Right cardiac atrium (tissue), 5 donors: ENCODE measurements around the gene RCCD1. TPM values are rescaled to one million over a fixed set of nuclear protein-coding genes. Genes with fewer than 3 reads are reported as not detected.

Experiments
- ATAC-seq, 2 donors: fragments of 200-7000 bp; cut with Tn5 transposase; one replicate each; pipeline versions ENCODE4 v1.8.0 to v1.9.1; 2020; ENCODE audit warnings: moderate library complexity in 2 of 2, mild to moderate bottlenecking in 1 of 2
- DNase-seq, 3 donors: peaks; one replicate each; pipeline ENCODE4 v3.0.0-alpha.2; 2020
- H3K27ac ChIP-seq: one replicate; pipeline ENCODE4 v1.5.1; 2013; ENCODE audit warnings: mild to moderate bottlenecking, low read length, control low read depth, moderate library complexity
- H3K27me3 ChIP-seq: one replicate; pipeline ENCODE4 v1.6.1; 2013; ENCODE audit not compliant: control insufficient read depth, insufficient read depth
- H3K4me1 ChIP-seq: one replicate; pipeline ENCODE4 v1.6.1; 2013; ENCODE audit warnings: low read length; ENCODE audit not compliant: control insufficient read depth, insufficient read depth
- H3K4me3 ChIP-seq: one replicate; pipeline ENCODE4 v1.5.1; 2013; ENCODE audit warnings: low read length, control low read depth
- H3K9me3 ChIP-seq: one replicate; pipeline ENCODE4 v1.6.1; 2013; ENCODE audit warnings: low read length; ENCODE audit not compliant: control insufficient read depth
- WGBS: extraction: QIAGEN DNeasy Blood & Tissue Kit; methylation state at CpG from one replicate; pipeline ENCODE4 v1.1.7; 2013; 5-methylcytosine and 5-hydroxymethylcytosine counted together
- intact Hi-C, 4 donors: fragments of 100-400 bp; cut with DNase I; formaldehyde crosslinking; loops; one replicate each; pipeline versions ENCODE4 v1.11.0 to v1.14.0; 2022 to 2023
- polyA plus RNA-seq: library from polyadenylated mRNA; stranded (reverse); fragments of 200-250 nt; gene quantifications from one replicate; pipeline ENCODE4 v1.2.3, GENCODE V29; 2013
- total RNA-seq, 4 donors: library from RNA; stranded (reverse); fragmentation: NEBNext Ultra II Directional; extraction: Animal tissue kit (Norgen Biotek cat#: 25700); gene quantifications; one replicate each; pipeline ENCODE4 v1.2.1, GENCODE V29; 2021
- donor health status: healthy with polysubstance abuse.
- donor health status: DM: no; HTN: yes; CAD: no.
- donor health status: DM: no; HTN: no; CAD: no.
- donor health status: DM: no; HTN: yes; CAD: no; lungs with severe emphysema.
- donor health status: DM: yes; HTN: yes; CAD: no.

RCCD1 gene
- total and polyA plus RNA-seq, 5 donors: 8.7 to 14.8 (median 13.4) TPM

- intact Hi-C loops: no loop called here
- WGBS: 91% methylated on average over 16 of the region's 16 CpGs
- Histone ChIP-seq H3K4me1 (no peaks in the 10 kb centered on the region), H3K4me3 (no peak overlapping the region), H3K9me3 (no peaks in the 10 kb centered on the region), H3K27ac (no peak overlapping the region), H3K27me3 (no peaks in the 10 kb centered on the region)
- DNase-seq (peak in 1 of 3 donors; percentile 28), ATAC-seq (no peak)
Measured at GRCh38 chr15:90946538-90946937, 8.1 kb upstream of the RCCD1 start.

GRCh38 chr15:90946941-90947576 lies 7.6 kb upstream of the RCCD1 start:
- H3K4me1 ChIP-seq: no peaks in the 10 kb centered on the region
- H3K4me3 ChIP-seq: no peak overlapping the region
- H3K27ac ChIP-seq: no peak overlapping the region
- WGBS: 90% methylated on average over 8 of the region's 8 CpGs
- no peaks in the 10 kb centered on the region for H3K27me3 ChIP-seq
- intact Hi-C loops: no loop called here
- no peaks in the 10 kb centered on the region for H3K9me3 ChIP-seq
- no peak for ATAC-seq
- DNase-seq: no peak

GRCh38 chr15:90947577-90948357 lies 6.9 kb upstream of the RCCD1 start:
- no peak overlapping the region for H3K27ac ChIP-seq
- DNase-seq: no peak
- no peaks in the 10 kb centered on the region for H3K27me3 ChIP-seq
- 95% methylated on average over 18 of the region's 18 CpGs for WGBS
- no peaks in the 10 kb centered on the region for H3K4me1 ChIP-seq
- intact Hi-C loops: no loop called here
- H3K9me3 ChIP-seq: no peaks in the 10 kb centered on the region
- peak in 1 of 2 donors; percentile 4 for ATAC-seq
- no peak overlapping the region for H3K4me3 ChIP-seq

GRCh38 chr15:90948506-90948905 lies 6.2 kb upstream of the RCCD1 start:
- WGBS: 96% methylated on average over 8 of the region's 8 CpGs
- no peak for ATAC-seq
- Histone ChIP-seq H3K9me3 (no peaks in the 10 kb centered on the region), H3K27ac (no peak overlapping the region), H3K27me3 (no peaks in the 10 kb centered on the region), H3K4me3 (no peak overlapping the region), H3K4me1 (no peaks in the 10 kb centered on the region)
- intact Hi-C loops: no loop called here
- no peak for DNase-seq

GRCh38 chr15:90949979-90950675 lies 4.6 kb upstream of the RCCD1 start:
- Histone ChIP-seq H3K4me1 (no peaks in the 10 kb centered on the region), H3K9me3 (no peaks in the 10 kb centered on the region), H3K27ac (no peak overlapping the region), H3K4me3 (no peak overlapping the region), H3K27me3 (no peaks in the 10 kb centered on the region)
- no peak for ATAC-seq
- no peak for DNase-seq
- 92% methylated on average over 23 of the region's 23 CpGs for WGBS
- intact Hi-C loops: loop anchor here in 2 of 4 donors (10.0 kb wide), 1 partner anchor 315 kb away; no protein-coding TSS in a partner anchor

GRCh38 chr15:90950676-90951075 lies 4.0 kb upstream of the RCCD1 start:
- Histone ChIP-seq H3K9me3 (no peaks in the 10 kb centered on the region), H3K27me3 (no peaks in the 10 kb centered on the region), H3K4me3 (no peak overlapping the region), H3K4me1 (no peaks in the 10 kb centered on the region), H3K27ac (no peak overlapping the region)
- WGBS: 98% methylated on average over 6 of the region's 6 CpGs
- DNase-seq: no peak
- no peak for ATAC-seq
- intact Hi-C loops: loop anchor here in 2 of 4 donors (10.0 kb wide), 1 partner anchor 314 kb away; no protein-coding TSS in a partner anchor

GRCh38 chr15:90952901-90953677 lies 1.6 kb upstream of the RCCD1 start:
- Histone ChIP-seq H3K9me3 (no peaks in the 10 kb centered on the region), H3K4me1 (no peaks in the 10 kb centered on the region), H3K4me3 (no peak overlapping the region), H3K27ac (no peak overlapping the region), H3K27me3 (no peaks in the 10 kb centered on the region)
- 90% methylated on average over 14 of the region's 14 CpGs for whole genome bisulfite sequencing
- ATAC-seq (no peak), DNase-seq (peak in 1 of 3 donors; percentile 39)
- intact Hi-C loops: loop anchor here in 2 of 4 donors (10.0 kb wide), 1 partner anchor 312 kb away; no protein-coding TSS in a partner anchor

GRCh38 chr15:90953947-90954711 lies 555 bp upstream of the RCCD1 start:
- intact Hi-C loops: loop anchor here in 2 of 4 donors (10.0 kb wide), 1 partner anchor 311 kb away; no protein-coding TSS in a partner anchor
- Histone ChIP-seq H3K9me3 (no peaks in the 10 kb centered on the region), H3K27ac (no peak overlapping the region), H3K4me3 (no peak overlapping the region), H3K4me1 (no peaks in the 10 kb centered on the region), H3K27me3 (no peaks in the 10 kb centered on the region)
- 73% methylated on average over 16 of the region's 16 CpGs for WGBS
- peak in 1 of 3 donors; percentile 48 for DNase-seq
- ATAC-seq: no peak

- ATAC-seq (no peak), DNase-seq (no peak)
- Histone ChIP-seq H3K4me3 (no peak overlapping the region), H3K27ac (no peak overlapping the region), H3K27me3 (no peaks in the 10 kb centered on the region), H3K4me1 (no peaks in the 10 kb centered on the region), H3K9me3 (no peaks in the 10 kb centered on the region)
- intact Hi-C loops: loop anchor here in 3 of 4 donors (5.0 to 10.0 kb wide), 4 partner anchors 92 to 317 kb away; no protein-coding TSS in a partner anchor
- WGBS: 73% methylated on average over 20 of the region's 20 CpGs
Measured at GRCh38 chr15:90955624-90956273, 1.1 kb downstream of the RCCD1 start.
